Spleen (tissue), 11 donors: ENCODE measurements around the gene KRT15. TPM values are rescaled to one million over a fixed set of nuclear protein-coding genes. Genes with fewer than 3 reads are reported as not detected.

ENCODE experiments used
- DNase-seq: peaks from one replicate; pipeline ENCODE4 v3.0.0-alpha.2; 2020
- H3K27ac ChIP-seq, 8 donors: fragments of 200-600 bp; sonication (generic) in 7 of 8; 1 replicate in 4 of 8; 2 replicates in 4 of 8; pipeline versions ENCODE4 v1.5.0 to v1.8.0; 2016 to 2021; ENCODE audit warnings: inconsistent platforms in 4 of 8, mild to moderate bottlenecking in 4 of 8, moderate library complexity in 1 of 8
- H3K27me3 ChIP-seq, 7 donors: fragments of 200-600 bp; sonication (generic) in 6 of 7; replicated peaks in 1 of 7; 1 replicate in 4 of 7; 2 replicates in 3 of 7; pipeline versions ENCODE4 v1.5.0 to v1.8.0; 2016 to 2021; ENCODE audit warnings: inconsistent platforms in 3 of 7, mild to moderate bottlenecking in 1 of 7
- H3K36me3 ChIP-seq, 6 donors: fragments of 200-600 bp; sonication (generic) in 5 of 6; 1 replicate in 4 of 6; 2 replicates in 2 of 6; pipeline versions ENCODE4 v1.5.0 to v1.8.0; 2016 to 2021; ENCODE audit warnings: inconsistent platforms in 2 of 6
- H3K4me1 ChIP-seq, 6 donors: fragments of 200-600 bp; sonication (generic) in 5 of 6; 1 replicate in 3 of 6; 2 replicates in 3 of 6; pipeline versions ENCODE4 v1.5.0 to v1.8.0; 2016 to 2021; ENCODE audit warnings: inconsistent platforms in 3 of 6
- H3K4me3 ChIP-seq, 8 donors: fragments of 200-600 bp; sonication (generic) in 7 of 8; 1 replicate in 4 of 8; 2 replicates in 4 of 8; pipeline versions ENCODE4 v1.5.0 to v1.8.0; 2016 to 2021; ENCODE audit warnings: inconsistent platforms in 4 of 8, mild to moderate bottlenecking in 4 of 8, moderate library complexity in 2 of 8
- H3K9me3 ChIP-seq, 8 donors: fragments of 200-600 bp; sonication (generic) in 7 of 8; 1 replicate in 4 of 8; 2 replicates in 4 of 8; pipeline versions ENCODE4 v1.5.0 to v1.8.0; 2016 to 2021; ENCODE audit warnings: inconsistent platforms in 4 of 8
- POLR2A ChIP-seq, 3 donors: fragments of 450-650 bp; IDR thresholded peaks; one replicate each; pipeline ENCODE4 v1.5.1; 2017; ENCODE audit warnings: antibody characterized with exemption in 3 of 3, mild to moderate bottlenecking in 1 of 3
- POLR2AphosphoS5 ChIP-seq, 3 donors: sonication (generic); formaldehyde crosslinking; IDR thresholded peaks; one replicate each; pipeline ENCODE4 v1.5.1; 2017; ENCODE audit warnings: antibody characterized with exemption in 3 of 3
- WGBS, 5 donors: extraction: QIAGEN DNeasy Blood & Tissue Kit in 3 of 5; methylation state at CpG; one replicate each; pipeline versions ENCODE4 v1.1.5 to v1.1.7; 2013 to 2018; 5-methylcytosine and 5-hydroxymethylcytosine counted together
- intact Hi-C: fragments of 100-400 bp; cut with DNase I; formaldehyde crosslinking; loops from one replicate; pipeline ENCODE4 v1.15.0; 2023; ENCODE audit warnings: low total_unique reads
- polyA plus RNA-seq, 3 donors: library from polyadenylated mRNA; stranded (reverse); fragments of 200-250 nt; gene quantifications; one replicate each; pipeline ENCODE4 v1.2.1, GENCODE V29; 2013
- total RNA-seq, 7 donors: library from RNA; depleted of rRNA in 3 of 7; stranded (reverse); fragments of >200 nt in 3 of 7; fragmentation: NEBNext Ultra II Directional in 4 of 7; extraction: Animal tissue kit (Norgen Biotek cat#: 25700) in 4 of 7; gene quantifications; one replicate each; pipeline versions ENCODE4 v1.1.0 to v1.2.1, GENCODE V29; 2016 to 2021
- TF ChIP-seq, protein P1 (sequence below), 11 experiments: fragments of 200-600 bp in 7 of 11; fragments of 450-650 bp in 4 of 11; sonication (generic) in 4 of 11; IDR thresholded peaks in 8 of 11; conservative IDR thresholded peaks in 3 of 11; 1 replicate in 7 of 11; 2 replicates in 4 of 11; pipeline versions ENCODE4 v1.4.0 to v1.8.0; 2016 to 2021; ENCODE audit warnings: antibody characterized with exemption in 11 of 11, inconsistent platforms in 4 of 11, mild to moderate bottlenecking in 1 of 11
- donor health status: healthy with polysubstance abuse.
- donor health status: DM: no; HTN: no; CAD: no; lungs with moderate emphysema.
- donor health status: DM: no; HTN: no; CAD: no.
- donor health status: Bipolar disorder and iron deficiency.
- donor health status: healthy.
- donor health status: DM: no; HTN: no; CAD: no.
- donor health status: DM: yes; HTN: yes; CAD: no.

KRT15 gene
- total and polyA plus RNA-seq, 10 donors = 0.07 to 1.3 (median 0.11) TPM; not detected in 7

DNA sequence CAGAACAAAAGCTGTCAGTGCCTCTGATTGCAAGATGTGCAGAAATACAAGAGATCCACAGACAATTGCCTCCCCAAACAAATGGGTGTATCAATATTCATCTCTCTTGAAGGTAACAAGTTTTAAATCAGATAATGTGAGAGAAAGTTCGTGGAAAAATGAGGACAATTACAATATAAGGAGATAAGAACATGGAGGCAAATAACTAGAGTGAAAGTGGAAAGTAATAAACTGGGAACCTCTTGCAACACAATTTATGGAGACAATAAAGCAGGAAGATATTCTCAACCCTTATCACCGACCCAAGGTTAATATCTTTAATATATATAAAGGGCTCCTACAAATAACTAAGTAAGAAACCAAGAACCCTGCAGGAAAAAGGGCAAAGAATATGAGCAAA, 23.7 kb upstream of the KRT15 start:
- Histone ChIP-seq H3K27ac (no peak overlapping the region), H3K9me3 (peaks cover 0 to 10% (median 0%) of the 10 kb centered on the region in 8 donors), H3K36me3 (no peaks in the 10 kb centered on the region), H3K27me3 (peaks cover 0 to 7% (median 0%) of the 10 kb centered on the region in 7 donors), H3K4me1 (no peaks in the 10 kb centered on the region), H3K4me3 (no peak overlapping the region)
- intact Hi-C loops = no loop called here
- no peak for DNase-seq
- 45 to 61% (median 58%) methylated on average over 2 of the region's 2 CpGs for WGBS, 5 donors
- TF ChIP-seq POLR2AphosphoS5 (IDR thresholded peaks at IDR 0.05) = no peak
- no peak for TF ChIP-seq POLR2A (IDR thresholded peaks at IDR 0.05)
- TF ChIP-seq, protein P1, sequence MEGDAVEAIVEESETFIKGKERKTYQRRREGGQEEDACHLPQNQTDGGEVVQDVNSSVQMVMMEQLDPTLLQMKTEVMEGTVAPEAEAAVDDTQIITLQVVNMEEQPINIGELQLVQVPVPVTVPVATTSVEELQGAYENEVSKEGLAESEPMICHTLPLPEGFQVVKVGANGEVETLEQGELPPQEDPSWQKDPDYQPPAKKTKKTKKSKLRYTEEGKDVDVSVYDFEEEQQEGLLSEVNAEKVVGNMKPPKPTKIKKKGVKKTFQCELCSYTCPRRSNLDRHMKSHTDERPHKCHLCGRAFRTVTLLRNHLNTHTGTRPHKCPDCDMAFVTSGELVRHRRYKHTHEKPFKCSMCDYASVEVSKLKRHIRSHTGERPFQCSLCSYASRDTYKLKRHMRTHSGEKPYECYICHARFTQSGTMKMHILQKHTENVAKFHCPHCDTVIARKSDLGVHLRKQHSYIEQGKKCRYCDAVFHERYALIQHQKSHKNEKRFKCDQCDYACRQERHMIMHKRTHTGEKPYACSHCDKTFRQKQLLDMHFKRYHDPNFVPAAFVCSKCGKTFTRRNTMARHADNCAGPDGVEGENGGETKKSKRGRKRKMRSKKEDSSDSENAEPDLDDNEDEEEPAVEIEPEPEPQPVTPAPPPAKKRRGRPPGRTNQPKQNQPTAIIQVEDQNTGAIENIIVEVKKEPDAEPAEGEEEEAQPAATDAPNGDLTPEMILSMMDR (IDR thresholded peaks at IDR 0.05 in 8 of 11, conservative IDR thresholded peaks at IDR 0.05 in 3 of 11) = no peak

DNA sequence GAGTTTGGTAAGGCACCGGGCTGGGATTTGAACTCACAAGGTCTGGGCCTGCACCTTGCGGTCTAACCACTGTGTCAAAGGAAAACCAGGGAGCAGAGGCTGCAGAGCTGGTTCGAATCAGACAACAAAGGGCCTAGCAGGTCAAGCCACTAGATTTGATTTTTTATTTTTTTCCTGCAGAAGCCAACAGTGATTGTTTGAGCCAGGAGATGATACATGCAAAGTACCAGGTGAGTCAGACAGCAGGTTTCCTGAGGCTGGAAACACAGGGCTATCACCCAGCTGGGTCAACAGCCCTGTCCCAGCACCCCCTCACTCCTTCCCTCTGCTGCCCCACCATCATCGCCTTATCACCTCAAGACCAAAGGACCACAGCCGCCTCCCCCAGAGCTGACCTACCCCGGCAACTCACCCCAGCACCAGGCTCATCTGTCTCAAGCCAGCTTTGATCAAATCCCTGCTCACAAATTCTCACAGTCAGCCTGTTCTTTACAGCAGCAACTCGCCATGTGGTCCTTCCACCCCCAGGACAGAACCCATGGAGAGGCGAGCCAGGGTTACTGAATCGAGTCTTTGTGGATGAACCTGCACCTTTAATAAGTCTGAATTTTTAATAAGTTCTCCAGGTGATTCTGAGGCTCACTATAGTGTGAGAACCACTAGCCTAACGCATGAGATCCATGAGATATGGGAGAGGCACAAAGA, 22.4 kb upstream of the KRT15 start:
- H3K9me3 ChIP-seq = no peaks in the 10 kb centered on the region

DNA sequence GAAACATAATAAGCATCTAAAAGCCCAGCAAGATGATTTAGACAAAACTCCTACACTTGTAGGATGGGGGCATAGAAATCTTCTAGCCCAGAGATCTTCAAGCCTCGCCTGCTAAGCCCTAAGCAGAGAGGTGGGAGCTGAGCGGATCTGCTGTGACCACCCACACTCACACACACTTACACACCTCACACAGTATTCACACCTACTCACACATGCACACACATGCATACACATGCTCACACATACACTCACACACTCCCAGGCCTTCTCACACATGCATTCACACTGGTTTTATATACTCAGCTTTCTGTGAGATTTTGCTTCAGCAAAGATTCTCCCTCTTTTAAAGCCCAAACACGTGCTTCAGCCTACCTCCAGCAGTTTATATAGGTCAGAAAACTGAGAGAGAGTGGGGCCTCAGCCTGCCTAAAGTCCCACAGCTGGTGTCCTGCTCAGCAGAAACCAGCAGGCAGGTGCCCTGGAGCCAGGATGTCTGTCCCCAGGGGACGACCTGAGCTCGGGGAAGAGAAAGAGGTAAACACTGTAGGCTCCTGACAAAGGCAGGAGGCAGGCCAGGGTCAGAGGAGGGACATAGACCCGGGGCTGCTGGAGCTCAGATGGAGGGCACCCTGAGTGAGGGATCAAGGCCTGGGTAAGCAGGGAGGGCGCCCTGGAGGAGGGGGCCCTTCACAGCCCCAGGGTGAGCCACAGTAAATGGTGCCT, 21.4 kb upstream of the KRT15 start:
- WGBS, 5 donors = 63 to 76% (median 72%) methylated on average over 7 of the region's 7 CpGs
- no peaks in the 10 kb centered on the region for H3K9me3 ChIP-seq
- peak; percentile 37 for DNase-seq
- TF ChIP-seq, protein P1 (IDR thresholded peaks at IDR 0.05 in 8 of 11, conservative IDR thresholded peaks at IDR 0.05 in 3 of 11) = no peak
- TF ChIP-seq POLR2AphosphoS5 (IDR thresholded peaks at IDR 0.05) = no peak
- no peak for TF ChIP-seq POLR2A (IDR thresholded peaks at IDR 0.05)
- H3K4me3 ChIP-seq = no peak overlapping the region
- H3K4me1 ChIP-seq = no peaks in the 10 kb centered on the region
- H3K27me3 ChIP-seq = peaks cover 0 to 22% (median 0%) of the 10 kb centered on the region in 7 donors
- H3K27ac ChIP-seq = no peak overlapping the region
- intact Hi-C loops = no loop called here
- H3K36me3 ChIP-seq = no peaks in the 10 kb centered on the region

More for the DNA sequence above, 22.4 kb upstream of the KRT15 start:
- TF ChIP-seq, protein P1 (IDR thresholded peaks at IDR 0.05 in 8 of 11, conservative IDR thresholded peaks at IDR 0.05 in 3 of 11) = no peak
- TF ChIP-seq POLR2A (IDR thresholded peaks at IDR 0.05) (no peak), POLR2AphosphoS5 (IDR thresholded peaks at IDR 0.05) (no peak)
- Histone ChIP-seq H3K27me3 (peaks cover 0 to 13% (median 0%) of the 10 kb centered on the region in 7 donors), H3K4me1 (no peaks in the 10 kb centered on the region), H3K4me3 (no peak overlapping the region), H3K36me3 (no peaks in the 10 kb centered on the region), H3K27ac (no peak overlapping the region)
- intact Hi-C loops = no loop called here
- peak; percentile 35 for DNase-seq
- WGBS, 5 donors = 81 to 89% (median 87%) methylated on average over 10 of the region's 10 CpGs

DNA sequence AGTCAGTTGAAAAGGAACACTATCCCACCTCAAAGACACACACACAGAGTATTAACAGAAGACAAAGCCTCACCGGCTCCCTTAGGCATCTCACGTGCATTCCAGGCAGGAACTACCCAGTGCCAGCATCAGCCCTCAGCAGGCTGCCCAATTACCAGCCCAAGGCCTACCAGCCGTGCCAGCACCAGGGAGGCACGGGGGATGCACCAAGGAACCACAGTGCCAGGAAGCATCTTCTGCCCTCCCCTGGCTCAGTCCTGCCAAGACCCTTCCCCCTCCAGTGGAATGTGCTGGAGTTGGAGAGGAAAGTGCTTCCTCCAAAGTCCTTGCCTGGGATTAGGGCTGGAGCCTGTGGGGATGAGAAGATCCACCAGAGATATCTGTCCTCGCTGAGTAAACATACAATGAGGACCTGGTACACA, 20.4 kb upstream of the KRT15 start:
- 77 to 91% (median 82%) methylated on average over 5 of the region's 5 CpGs for WGBS, 5 donors
- no peaks in the 10 kb centered on the region for H3K9me3 ChIP-seq
- H3K36me3 ChIP-seq = no peaks in the 10 kb centered on the region
- H3K4me1 ChIP-seq = no peaks in the 10 kb centered on the region
- TF ChIP-seq, protein P1 (IDR thresholded peaks at IDR 0.05 in 8 of 11, conservative IDR thresholded peaks at IDR 0.05 in 3 of 11) = no peak
- TF ChIP-seq POLR2A (IDR thresholded peaks at IDR 0.05) (no peak), POLR2AphosphoS5 (IDR thresholded peaks at IDR 0.05) (no peak)
- peaks cover 0 to 27% (median 0%) of the 10 kb centered on the region in 7 donors for H3K27me3 ChIP-seq
- H3K27ac ChIP-seq = no peak overlapping the region
- intact Hi-C loops = no loop called here
- DNase-seq = peak; percentile 37
- H3K4me3 ChIP-seq = no peak overlapping the region
